MM.1S (cell line): ENCODE results near the gene LMCD1.

Source experiments
- EZH2 ChIP-seq: fragments of 300-600 bp; sonication (generic); optimal IDR thresholded peaks from 2 replicates; pipeline ENCODE3; 2017; ENCODE audit warnings: low read depth, mild to moderate bottlenecking, antibody characterized with exemption, low read length, mixed read lengths
- EZH2phosphoT487 ChIP-seq: fragments of 300-600 bp; sonication (generic); IDR thresholded peaks from 2 replicates; pipeline ENCODE4 v1.6.1; 2018; ENCODE audit warnings: antibody characterized with exemption, low read length
- TF ChIP-seq, protein P1 (sequence below): fragments of 300-600 bp; sonication (generic); IDR thresholded peaks from 2 replicates; pipeline ENCODE4 v1.5.1; 2016; ENCODE audit warnings: antibody characterized with exemption, low read length, mixed read lengths

DNA sequence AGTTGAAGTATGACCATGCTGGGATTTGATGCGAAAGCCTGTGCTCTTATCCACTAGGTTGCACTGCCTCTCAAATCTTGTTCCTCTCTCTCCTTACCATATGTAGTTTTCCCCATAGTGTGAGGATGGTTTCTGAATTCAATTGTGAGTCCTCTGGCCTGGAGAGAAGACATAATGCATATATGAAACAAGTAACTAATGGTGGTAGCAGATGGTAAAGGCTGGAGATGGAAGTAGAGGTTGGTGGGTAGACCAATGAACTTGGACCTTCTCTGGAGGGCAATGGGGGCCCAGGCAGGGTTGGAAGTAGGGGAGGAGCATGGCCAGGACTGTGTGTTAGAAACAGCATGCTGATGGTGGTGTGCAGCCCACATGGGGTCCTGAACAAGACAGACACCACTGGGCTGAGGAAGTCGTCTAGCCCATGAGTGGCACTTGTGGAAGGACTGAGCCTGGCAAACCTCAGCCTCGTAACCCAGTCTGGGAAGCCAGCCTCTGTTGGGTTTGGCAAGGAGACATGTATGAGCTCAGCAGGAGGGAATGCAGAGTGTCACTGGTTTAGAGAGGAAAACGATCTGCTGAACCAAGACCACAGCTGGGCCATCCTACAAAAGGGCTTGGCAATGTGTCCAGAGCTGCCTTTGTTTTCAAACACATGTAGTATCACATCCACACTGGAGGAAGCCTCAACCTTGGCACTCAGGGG lies 18.5 kb upstream of the LMCD1 start:
- TF ChIP-seq, protein P1, sequence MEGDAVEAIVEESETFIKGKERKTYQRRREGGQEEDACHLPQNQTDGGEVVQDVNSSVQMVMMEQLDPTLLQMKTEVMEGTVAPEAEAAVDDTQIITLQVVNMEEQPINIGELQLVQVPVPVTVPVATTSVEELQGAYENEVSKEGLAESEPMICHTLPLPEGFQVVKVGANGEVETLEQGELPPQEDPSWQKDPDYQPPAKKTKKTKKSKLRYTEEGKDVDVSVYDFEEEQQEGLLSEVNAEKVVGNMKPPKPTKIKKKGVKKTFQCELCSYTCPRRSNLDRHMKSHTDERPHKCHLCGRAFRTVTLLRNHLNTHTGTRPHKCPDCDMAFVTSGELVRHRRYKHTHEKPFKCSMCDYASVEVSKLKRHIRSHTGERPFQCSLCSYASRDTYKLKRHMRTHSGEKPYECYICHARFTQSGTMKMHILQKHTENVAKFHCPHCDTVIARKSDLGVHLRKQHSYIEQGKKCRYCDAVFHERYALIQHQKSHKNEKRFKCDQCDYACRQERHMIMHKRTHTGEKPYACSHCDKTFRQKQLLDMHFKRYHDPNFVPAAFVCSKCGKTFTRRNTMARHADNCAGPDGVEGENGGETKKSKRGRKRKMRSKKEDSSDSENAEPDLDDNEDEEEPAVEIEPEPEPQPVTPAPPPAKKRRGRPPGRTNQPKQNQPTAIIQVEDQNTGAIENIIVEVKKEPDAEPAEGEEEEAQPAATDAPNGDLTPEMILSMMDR, result no peak
- no peak for TF ChIP-seq EZH2phosphoT487
- no peak for TF ChIP-seq EZH2
